GM19395 (cell line): ENCODE data around the gene RBMS3.
"Not testable (repeated sequence)": the region's sequence is repeated elsewhere in the genome, so short reads cannot be mapped to it uniquely, and the experiment has no call there.

Experiments used
- ATAC-seq: cut with Tn5 transposase; IDR thresholded peaks from one replicate; pipeline ENCODE4 v1.9.1; 2021; ENCODE audit warnings: mild to moderate bottlenecking, moderate library complexity; ENCODE audit not compliant: unreplicated experiment

The RBMS3 gene

GRCh38 chr3:29759411-29760225 lies 478.7 kb downstream of the RBMS3 start:
- ATAC-seq: no peak

- no peak for ATAC-seq
Observed at GRCh38 chr3:29760226-29760685, 479.4 kb downstream of the RBMS3 start.

GRCh38 chr3:29761517-29761916 lies 480.6 kb downstream of the RBMS3 start:
- ATAC-seq: no peak

- ATAC-seq: no peak
Observed at GRCh38 chr3:29763115-29763514, 482.2 kb downstream of the RBMS3 start.

DNA sequence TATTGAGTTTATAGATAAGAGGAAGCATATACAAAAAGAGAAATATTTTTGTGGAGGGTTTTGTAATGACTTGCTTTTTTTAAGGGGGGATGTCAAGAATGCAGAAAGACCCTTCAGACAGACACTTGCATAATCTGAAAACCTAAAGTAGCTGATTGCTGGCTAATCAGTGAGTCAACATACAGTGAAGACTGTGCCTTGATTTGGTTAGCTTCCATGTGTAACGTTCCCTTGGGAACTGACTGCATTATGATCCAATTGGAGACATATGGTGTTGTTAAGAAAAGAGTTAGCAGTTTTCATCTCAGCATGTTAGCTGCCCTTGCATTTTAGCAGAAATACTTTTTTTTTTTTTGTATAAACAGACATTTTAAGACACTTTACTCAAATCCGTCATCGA lies 483.2 kb downstream of the RBMS3 start:
- ATAC-seq: no peak

GRCh38 chr3:29764603-29765254 lies 483.9 kb downstream of the RBMS3 start:
- no peak for ATAC-seq

DNA sequence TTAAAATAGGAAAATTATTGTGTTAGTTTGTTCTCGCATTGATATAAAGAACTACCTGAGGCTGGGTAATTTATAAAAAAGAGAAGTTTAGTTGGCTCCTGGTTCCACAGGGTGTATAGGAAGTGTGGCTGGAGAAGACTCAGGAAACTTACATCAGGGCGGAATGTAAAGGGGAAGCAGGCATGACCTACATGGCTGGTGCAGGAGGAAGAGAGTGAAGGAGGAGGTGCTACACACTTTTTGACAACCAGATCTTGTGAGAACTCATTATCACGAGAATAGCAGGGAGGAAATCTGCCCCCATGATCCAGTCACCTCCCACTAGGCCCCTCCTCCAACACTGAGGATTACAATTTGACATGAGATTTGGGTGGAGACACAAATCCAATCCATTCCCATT lies 490.7 kb downstream of the RBMS3 start:
- no peak for ATAC-seq

GRCh38 chr3:29772436-29772835 lies 491.6 kb downstream of the RBMS3 start:
- ATAC-seq: no peak

GRCh38 chr3:29773481-29773880 lies 492.6 kb downstream of the RBMS3 start:
- ATAC-seq: no peak

GRCh38 chr3:29775340-29775739 lies 494.5 kb downstream of the RBMS3 start:
- no peak for ATAC-seq

DNA sequence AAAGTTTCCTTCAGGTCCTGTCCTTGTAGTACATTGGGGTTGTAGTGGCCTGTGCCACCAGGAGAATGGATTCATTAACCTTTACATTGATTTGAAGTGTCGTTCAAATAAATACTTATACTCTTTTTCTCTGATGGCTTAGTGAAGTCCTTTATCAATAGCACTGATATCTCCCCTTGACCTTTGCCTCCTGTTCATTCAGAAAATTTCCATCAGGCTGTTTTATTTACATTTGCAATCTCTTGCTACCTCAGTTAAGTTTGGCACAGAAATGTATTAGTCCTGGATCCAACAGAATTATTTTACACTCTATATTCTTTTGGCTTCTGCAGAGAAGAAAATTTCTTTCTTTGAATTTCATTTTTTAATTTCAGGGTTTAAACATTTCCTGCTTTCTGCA lies 497.0 kb downstream of the RBMS3 start:
- ATAC-seq: no peak

DNA sequence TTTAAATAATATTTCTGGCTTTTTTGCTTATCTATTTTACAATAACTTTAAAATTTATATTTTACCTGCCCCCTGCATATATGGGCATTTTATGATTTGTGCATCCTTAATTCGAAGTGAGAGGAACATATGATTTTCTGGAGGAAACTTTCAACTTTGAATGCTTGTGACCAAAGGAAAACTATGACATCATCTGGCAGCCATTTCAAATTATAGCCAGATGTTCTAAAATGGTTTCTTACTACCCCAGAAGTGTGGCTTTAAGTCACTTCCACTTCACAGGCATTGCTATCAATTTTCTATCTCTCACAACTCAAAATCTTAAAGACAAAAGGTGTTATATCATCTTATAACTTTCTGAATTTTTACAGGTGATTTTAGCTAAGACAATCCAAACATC lies 508.8 kb downstream of the RBMS3 start:
- no peak for ATAC-seq

GRCh38 chr3:29796808-29797207 lies 515.9 kb downstream of the RBMS3 start:
- no peak for ATAC-seq

- ATAC-seq: no peak
Observed at GRCh38 chr3:29802057-29802456, 521.2 kb downstream of the RBMS3 start.

DNA sequence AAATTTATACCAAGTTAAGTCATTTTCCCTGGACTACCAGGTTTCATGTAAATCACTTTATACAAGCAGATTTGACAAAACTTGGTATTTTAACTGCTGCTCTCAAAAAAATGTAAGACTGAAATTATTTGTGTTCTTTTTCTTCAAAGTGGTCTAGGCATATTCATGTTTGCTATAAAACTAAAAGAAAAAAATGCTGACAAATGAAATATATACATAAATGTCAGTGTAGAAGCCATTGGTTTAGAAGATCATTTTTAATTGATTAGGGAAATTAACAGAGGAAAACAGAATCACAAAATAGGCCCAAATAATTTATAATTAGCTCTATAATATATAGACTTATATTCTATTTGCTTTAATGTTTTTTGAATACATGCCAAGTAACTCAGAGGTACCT lies 523.2 kb downstream of the RBMS3 start:
- no peak for ATAC-seq

- ATAC-seq: no peak
Observed at GRCh38 chr3:29805757-29806156, 524.9 kb downstream of the RBMS3 start.

DNA sequence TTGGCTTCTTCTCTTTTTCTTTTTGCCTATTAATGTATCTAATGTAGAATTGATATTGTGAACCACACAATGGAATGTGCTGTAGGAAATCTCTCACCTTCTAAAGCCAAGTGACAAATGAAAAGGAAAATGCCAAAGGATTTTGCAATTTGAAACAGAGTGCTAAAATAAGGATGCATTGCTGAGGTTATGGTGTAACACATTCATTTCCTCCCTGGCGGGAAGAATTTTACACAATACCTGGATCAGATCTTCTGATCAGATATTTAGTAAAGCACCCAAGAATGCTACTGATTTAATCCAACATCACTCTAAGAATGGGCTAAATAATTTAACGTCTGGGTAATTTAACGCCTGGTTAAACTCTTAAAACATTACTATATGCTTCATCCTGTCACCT lies 527.5 kb downstream of the RBMS3 start:
- not testable (repeated sequence) for ATAC-seq

GRCh38 chr3:29822071-29822470 lies 541.2 kb downstream of the RBMS3 start:
- ATAC-seq: no peak

DNA sequence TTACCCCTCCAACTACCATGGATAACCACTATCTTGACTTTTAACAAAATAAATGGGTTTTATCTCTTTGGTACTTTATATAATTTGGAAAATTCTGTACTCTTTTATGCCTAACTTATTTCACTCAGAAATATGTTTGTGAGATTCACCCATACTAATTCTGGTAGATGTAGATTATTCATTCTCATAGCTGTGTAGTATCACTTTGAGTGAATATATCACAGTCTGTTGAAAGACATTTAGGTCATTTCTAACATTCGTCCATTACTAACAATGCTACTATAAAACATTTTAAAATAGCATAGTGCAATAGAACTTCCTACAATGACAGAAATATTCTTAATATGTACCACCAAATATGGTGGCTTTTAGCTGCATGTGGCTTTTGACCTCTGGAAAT lies 542.4 kb downstream of the RBMS3 start:
- no peak for ATAC-seq

- no peak for ATAC-seq
Observed at GRCh38 chr3:29826712-29827111, 545.8 kb downstream of the RBMS3 start.

- ATAC-seq: no peak
Observed at GRCh38 chr3:29827756-29828155, 546.9 kb downstream of the RBMS3 start.

DNA sequence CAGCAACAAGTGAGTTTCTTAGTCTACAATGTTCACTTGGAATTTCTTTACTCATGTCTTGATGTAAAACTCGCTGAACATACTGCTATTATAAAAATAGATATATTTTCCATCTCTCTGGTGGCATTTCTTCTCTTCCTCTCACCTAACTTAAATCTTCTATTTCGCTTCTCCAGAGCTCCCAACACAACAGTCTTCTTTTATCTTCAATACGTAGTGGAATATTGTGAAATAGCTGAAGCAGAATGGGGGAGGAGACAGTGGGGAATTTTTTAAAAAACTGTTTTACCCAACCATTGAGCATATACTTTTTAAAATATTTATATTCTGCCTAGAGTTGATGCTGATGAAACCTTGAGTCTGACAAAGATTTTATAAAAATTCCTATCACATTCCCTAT lies 548.5 kb downstream of the RBMS3 start:
- no peak for ATAC-seq
